ENCODE measurements around the gene HNRNPM.
A peak's percentile ranks its signal among the peaks of the same experiment; 100 is the strongest.
"Not testable (repeated sequence)": the region's sequence is repeated elsewhere in the genome, so short reads cannot be mapped to it uniquely, and the experiment has no call there.

HNRNPM gene

GRCh38 chr19:8404391-8405151, 40.2 kb upstream of the HNRNPM start:
- peaks cover 9% of the 10 kb centered on the region for H3K36me3 ChIP-seq (replicated peaks; ENCODE audit: low read depth, low read length)
- no peaks in the 10 kb centered on the region; the same call in 1 of the 2 replicates for H3K79me2 ChIP-seq (ENCODE audit: low read length)

GRCh38 chr19:8410718-8411117, 34.1 kb upstream of the HNRNPM start:
- H3K4me1 ChIP-seq (ENCODE audit: low read length); H3K27ac ChIP-seq (ENCODE audit: low read length); H2AFZ ChIP-seq (ENCODE audit: low read depth, low read length); H3K9ac ChIP-seq (ENCODE audit: low read length); H3K9me3 ChIP-seq (ENCODE audit: insufficient read depth, low read length); H3K79me2 ChIP-seq (ENCODE audit: low read length); H3K4me3 ChIP-seq (ENCODE audit: low read length); H3K27me3 ChIP-seq (ENCODE audit: low read depth, low read length); H3K36me3 ChIP-seq (replicated peaks; ENCODE audit: low read depth, low read length); H4K20me1 ChIP-seq (ENCODE audit: insufficient read depth, low read length); H3K4me2 ChIP-seq (ENCODE audit: low read length): not testable (repeated sequence)

More at GRCh38 chr19:8404391-8405151, 40.2 kb upstream of the HNRNPM start:
- Histone ChIP-seq H3K27me3 (ENCODE audit: low read depth, low read length) (no peaks in the 10 kb centered on the region), H3K9me3 (ENCODE audit: insufficient read depth, low read length) (no peaks in the 10 kb centered on the region), H3K4me1 (ENCODE audit: low read length) (no peaks in the 10 kb centered on the region), H4K20me1 (ENCODE audit: insufficient read depth, low read length) (peaks cover under 1% of the 10 kb centered on the region; the same call in 1 of the 2 replicates), H3K9ac (ENCODE audit: low read length) (no peak overlapping the region), H3K4me2 (ENCODE audit: low read length) (no peak overlapping the region), H2AFZ (ENCODE audit: low read depth, low read length) (no peak overlapping the region), H3K4me3 (ENCODE audit: low read length) (no peak overlapping the region), H3K27ac (ENCODE audit: low read length) (no peak overlapping the region)
- no peak for TF ChIP-seq CTCF (IDR thresholded peaks at IDR 0.05; ENCODE audit: low read depth, low read length)

- Histone ChIP-seq H2AFZ (ENCODE audit: low read depth, low read length) (peak within 1 kb of the TSS; percentile 66), H3K4me3 (ENCODE audit: low read length) (peak within 1 kb of the TSS; percentile 87), H4K20me1 (ENCODE audit: insufficient read depth, low read length) (no peaks in the 10 kb centered on the region), H3K27ac (ENCODE audit: low read length) (no peak within 1 kb of the TSS), H3K27me3 (ENCODE audit: low read depth, low read length) (no peaks in the 10 kb centered on the region), H3K79me2 (ENCODE audit: low read length) (no peaks in the 10 kb centered on the region), H3K36me3 (replicated peaks; ENCODE audit: low read depth, low read length) (no peaks in the 10 kb centered on the region), H3K4me2 (ENCODE audit: low read length) (peak within 1 kb of the TSS; percentile 97), H3K9me3 (ENCODE audit: insufficient read depth, low read length) (no peaks in the 10 kb centered on the region), H3K9ac (ENCODE audit: low read length) (peak within 1 kb of the TSS; percentile 64), H3K4me1 (ENCODE audit: low read length) (peaks cover 5% of the 10 kb centered on the region)
- TF ChIP-seq EZH2phosphoT487 (IDR thresholded peaks at IDR 0.05; ENCODE audit: low read depth) (no peak), CTCF (IDR thresholded peaks at IDR 0.05; ENCODE audit: low read depth, low read length) (peak; percentile 59)
These were observed 31.8 kb upstream of the HNRNPM start, which contains the start of gene MARCHF2 for GRCh38 chr19:8412783-8413628. TSS of gene MARCHF2 (plus strand) at chr19:8413305. CDS start at chr19:8421841, 8,536 bp downstream.

- Histone ChIP-seq H3K36me3 (replicated peaks; ENCODE audit: low read depth, low read length) (no peaks in the 10 kb centered on the region), H3K27ac (ENCODE audit: low read length) (no peak overlapping the region), H3K27me3 (ENCODE audit: low read depth, low read length) (no peaks in the 10 kb centered on the region), H3K9me3 (ENCODE audit: insufficient read depth, low read length) (no peaks in the 10 kb centered on the region), H2AFZ (ENCODE audit: low read depth, low read length) (peak overlapping the region; percentile 64), H4K20me1 (ENCODE audit: insufficient read depth, low read length) (no peaks in the 10 kb centered on the region), H3K4me1 (ENCODE audit: low read length) (peaks cover 5% of the 10 kb centered on the region), H3K79me2 (ENCODE audit: low read length) (no peaks in the 10 kb centered on the region), H3K9ac (ENCODE audit: low read length) (peak overlapping the region; percentile 64), H3K4me3 (ENCODE audit: low read length) (peak overlapping the region; percentile 87), H3K4me2 (ENCODE audit: low read length) (peak overlapping the region; percentile 97)
- TF ChIP-seq CTCF (IDR thresholded peaks at IDR 0.05; ENCODE audit: low read depth, low read length) (no peak), EZH2phosphoT487 (IDR thresholded peaks at IDR 0.05; ENCODE audit: low read depth) (no peak)
These were observed 31.2 kb upstream of the HNRNPM start for GRCh38 chr19:8413629-8413995.
